GM19397 (cell line): ENCODE measurements around the gene MSMB.
"Not testable (repeated sequence)": the region's sequence is repeated elsewhere in the genome, so short reads cannot be mapped to it uniquely, and the experiment has no call there.

Experiments used
- ATAC-seq: cut with Tn5 transposase; IDR thresholded peaks from one replicate; pipeline ENCODE4 v1.9.1; 2021; ENCODE audit warnings: mild to moderate bottlenecking, moderate library complexity; ENCODE audit not compliant: unreplicated experiment

Gene MSMB

DNA sequence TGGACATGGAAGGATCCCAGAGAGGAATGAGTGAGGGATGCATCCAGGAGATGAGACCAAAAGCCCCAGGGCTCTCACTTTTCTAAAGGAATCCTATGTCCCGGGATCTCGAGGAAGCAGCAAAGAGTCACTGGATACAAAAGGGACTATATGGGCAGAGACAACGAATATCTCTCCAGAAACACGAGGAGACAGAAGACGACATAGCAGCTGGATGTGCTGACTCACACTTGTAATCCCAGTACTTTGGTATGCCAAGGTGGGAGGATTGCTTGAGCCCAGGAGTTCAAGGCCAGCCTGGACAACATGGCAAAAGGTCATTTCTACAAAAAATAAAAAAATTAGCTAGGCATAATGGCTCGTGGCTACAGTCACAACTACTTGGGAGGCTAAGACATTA is 24.7 kb upstream of the MSMB start:
- ATAC-seq = no peak

DNA sequence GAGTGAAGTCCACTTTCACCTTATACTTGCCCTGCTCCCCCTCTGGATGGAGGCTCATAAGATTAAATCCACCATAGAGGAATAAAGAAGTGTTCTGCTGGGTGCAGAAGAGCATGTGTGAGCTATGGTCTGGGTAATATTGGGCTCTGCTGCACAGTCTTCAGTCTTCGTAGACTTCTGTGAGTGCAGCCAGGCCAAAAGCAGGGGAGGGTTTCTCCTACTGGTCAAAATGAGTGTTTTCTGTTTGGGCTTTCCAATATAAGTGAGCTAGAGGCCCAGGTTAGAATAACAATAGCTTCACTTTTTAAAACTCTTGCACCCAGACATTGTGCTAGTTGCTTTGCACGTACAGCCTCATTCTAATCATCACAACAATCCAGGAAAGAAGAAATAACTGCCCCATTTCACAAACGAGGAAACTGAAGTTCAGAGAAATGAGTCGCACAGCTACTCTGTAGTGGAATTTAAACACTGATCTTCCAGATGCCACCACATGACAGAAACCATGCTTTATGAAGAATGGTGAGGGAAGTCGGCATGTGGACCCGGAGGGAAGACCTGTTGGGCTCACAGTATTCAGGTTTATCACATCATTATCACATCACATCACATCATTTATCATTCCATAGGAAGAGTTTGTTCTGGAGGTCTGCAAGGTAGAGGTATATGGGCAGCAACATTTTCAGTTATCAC is 23.8 kb upstream of the MSMB start:
- ATAC-seq = no peak

DNA sequence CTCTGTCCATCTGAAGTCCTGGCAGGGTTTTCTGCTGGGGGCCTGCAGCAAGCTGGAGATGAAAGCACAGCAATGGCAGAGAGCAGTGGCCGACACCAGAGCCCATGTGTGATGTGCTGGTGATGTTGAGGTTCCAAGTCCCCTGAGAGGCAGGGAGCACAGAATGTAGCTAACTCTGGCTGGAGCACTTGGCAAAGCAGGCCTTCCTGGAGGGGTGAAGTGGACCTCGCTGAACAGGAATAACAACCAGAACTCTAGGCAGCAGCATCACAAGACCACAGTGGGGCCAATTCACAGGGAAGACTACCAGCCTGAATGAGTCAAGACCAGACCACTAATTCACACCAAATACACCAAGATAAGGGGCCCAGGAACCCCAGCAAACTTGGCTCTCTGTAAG is 22.8 kb upstream of the MSMB start:
- no peak for ATAC-seq

DNA sequence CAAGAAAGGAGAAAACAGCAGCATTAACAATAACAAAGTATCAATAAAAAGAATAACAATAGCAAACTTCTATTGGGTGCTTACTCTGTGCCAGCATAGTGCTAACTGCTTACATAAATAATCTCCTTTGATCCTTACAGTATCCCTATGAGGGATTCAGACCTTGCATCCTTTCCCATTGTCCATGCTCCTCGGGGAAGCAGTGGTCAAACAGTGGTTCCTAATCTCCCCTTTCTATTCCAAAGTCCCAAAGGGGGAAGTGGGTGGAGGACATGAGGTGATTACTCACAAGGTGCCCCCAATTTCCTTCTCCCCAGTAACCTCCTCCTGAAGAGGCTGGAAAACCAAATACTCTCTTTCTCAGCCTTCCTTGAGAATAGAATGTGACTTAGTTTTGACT is 22.0 kb upstream of the MSMB start:
- ATAC-seq = no peak

DNA sequence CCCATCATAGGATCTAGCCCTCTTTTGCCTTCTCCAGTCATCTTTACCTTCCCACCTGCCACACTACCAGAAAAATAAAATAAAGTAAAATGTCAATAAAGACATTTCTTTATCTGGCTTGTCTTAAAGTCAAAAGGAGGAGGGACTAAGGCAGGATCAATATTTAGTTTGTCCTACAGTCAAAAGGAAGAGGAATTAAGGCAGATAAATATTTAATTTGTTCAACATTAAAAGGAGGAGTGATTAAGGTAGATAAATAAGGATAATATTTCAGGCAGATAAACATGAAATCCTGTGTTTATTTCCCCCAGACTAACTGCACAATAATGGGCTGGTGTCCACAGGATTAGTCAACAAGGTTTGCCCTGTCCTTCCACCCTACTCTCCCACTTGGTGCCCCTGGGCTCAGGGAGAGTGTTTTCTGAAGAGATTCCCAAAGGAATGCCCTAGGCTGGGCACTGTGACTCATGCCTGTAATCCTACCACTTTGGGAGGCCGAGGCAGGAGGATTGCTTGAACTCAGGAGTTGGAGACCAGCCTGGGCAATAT is 18.3 kb upstream of the MSMB start:
- no peak for ATAC-seq

DNA sequence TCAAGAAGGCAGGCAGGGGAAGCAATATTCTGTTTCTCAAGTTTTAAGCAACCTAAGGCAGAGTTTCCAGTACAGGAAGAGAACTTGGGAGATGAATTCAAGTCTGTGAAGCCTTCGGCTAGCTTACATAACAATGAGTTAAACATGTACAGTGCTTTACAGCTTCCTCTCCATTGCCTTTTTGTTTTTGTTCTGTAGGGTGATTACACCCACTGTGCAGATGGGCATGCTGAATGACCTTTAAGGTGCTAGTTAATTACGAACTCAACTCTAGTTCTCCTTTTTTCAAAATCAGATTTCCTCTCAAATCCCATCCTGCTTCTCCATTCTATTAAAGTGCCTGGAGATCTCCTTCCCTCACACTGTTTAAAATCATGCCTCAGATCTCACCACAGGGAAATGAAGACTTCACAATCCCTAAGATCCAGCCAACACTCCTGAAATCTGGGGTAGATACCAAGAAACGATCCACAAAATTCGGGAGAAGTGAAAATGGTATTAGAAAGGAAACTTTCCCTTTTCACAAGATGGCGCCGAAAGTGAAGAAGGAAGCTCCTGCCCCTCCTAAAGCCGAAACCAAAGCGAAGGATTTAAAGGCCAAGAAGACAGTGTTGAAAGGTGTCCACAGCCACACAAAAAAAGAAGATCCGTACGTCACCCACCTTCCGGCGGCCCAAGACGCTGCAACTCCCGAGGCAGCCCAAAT is 16.8 kb upstream of the MSMB start:
- ATAC-seq = no peak

DNA sequence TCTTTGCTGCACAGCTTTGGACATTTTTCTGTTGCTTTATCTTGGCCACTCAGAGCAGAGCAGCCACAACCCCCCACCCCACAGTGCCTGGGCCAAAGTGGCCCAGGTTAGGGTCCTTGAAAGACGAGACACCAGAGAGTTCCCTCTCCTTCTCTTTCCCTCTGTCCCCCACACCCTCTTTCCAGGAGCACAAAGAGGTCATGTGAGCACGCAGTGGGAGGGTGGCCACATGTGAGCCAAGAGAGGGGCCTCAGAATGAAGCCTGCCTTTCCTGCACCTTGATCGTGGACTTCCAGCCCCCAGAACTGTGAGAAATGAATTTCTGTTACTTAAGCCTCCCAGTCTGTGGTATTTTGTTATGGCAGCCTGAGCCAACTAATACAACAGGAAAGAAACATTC is 14.6 kb upstream of the MSMB start:
- no peak for ATAC-seq

DNA sequence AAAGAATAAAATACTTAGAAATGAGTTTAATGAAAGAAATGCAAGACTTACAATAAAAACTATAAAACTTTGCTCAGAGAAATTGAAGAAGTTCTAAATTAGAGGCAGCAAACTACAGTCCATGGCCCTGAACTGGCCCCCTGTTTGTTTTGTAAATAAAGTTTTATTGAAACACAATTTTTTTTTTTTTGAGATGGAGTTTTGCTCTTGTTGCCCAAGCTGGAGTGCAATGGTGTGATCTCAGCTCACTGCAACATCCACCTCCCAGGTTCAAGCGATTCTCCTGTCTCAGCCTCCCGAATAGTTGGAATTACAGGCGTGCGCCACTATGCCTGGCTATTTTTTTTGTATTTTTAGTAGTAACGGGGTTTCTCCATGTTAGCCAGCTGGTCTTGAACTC is 11.9 kb upstream of the MSMB start:
- not testable (repeated sequence) for ATAC-seq

DNA sequence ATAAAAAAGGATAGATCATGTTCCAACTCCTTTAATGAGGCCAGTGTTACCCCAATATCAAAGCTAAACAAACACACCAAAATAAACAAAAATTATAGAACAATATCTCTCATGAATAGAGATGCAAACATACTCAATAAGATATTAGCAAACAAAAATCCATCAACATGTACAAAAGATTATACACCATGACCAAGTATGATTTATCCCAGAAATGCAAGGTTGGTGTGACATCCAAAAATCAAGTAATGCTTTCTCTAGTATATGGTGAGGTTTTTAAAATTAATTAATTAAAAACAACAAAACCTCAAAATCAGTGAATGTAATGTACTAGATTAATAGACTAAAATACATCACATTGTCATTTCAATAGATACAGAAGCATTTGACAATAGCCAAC is 11.0 kb upstream of the MSMB start:
- no peak for ATAC-seq

DNA sequence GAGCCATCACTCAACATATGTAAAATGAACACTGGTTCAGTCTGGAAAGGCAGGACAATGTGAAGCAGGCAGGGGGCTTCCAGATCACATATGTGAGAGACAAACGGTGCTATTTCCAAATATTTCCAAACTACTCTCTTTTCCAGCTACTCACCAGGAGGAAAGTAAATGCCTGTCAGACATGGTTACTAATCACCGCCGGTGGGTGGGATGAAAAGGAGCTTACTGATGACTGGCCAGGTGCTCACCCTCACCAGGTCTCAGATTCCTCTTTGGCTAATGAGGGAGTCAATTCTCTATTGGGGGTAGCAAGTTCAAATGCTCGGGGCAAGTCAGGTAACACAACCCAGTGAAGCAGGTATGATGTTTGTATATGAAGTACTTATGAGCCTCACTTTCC is 9.7 kb upstream of the MSMB start:
- ATAC-seq = no peak

DNA sequence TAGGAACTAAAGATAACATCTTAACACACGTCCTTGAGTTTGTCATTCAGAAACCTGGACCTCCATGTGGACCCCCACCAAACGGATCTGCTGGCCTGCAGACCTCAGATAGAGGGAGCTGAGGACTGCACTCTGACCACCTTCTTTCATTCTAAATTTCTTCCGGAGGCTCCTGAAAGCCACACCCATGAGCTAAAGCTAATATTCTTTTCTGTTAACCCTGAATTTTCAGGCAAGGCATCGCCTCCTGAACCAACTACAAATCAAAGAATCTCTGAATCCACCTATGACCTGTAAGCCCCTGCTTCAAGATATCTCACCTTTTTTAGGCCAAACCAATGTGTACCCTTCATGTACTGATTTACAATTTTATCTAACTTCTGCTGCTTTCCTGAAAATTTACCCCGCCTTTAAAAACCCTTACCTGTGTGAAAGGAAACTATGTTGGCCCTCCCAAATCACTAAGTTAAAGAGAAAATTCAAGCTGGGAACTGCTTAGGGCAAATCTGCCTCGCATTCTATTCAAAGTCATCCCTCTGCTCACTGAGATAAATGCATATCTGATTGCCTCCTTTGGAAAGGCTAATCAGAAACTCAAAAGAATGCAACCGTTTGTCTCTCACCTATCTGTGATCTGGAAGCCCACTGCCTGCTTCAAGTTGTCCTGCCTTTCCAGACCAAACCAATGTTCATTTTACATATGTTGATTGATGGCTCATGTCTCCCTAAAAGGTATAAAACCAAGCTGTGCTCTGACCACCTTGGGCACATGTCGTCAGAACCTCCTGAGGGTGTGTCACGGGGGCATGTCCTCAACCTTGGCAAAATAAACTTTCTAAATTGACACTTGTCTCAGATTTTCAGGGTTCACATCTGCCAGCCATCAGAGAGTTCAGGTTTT is 7.7 kb upstream of the MSMB start:
- ATAC-seq = no peak

DNA sequence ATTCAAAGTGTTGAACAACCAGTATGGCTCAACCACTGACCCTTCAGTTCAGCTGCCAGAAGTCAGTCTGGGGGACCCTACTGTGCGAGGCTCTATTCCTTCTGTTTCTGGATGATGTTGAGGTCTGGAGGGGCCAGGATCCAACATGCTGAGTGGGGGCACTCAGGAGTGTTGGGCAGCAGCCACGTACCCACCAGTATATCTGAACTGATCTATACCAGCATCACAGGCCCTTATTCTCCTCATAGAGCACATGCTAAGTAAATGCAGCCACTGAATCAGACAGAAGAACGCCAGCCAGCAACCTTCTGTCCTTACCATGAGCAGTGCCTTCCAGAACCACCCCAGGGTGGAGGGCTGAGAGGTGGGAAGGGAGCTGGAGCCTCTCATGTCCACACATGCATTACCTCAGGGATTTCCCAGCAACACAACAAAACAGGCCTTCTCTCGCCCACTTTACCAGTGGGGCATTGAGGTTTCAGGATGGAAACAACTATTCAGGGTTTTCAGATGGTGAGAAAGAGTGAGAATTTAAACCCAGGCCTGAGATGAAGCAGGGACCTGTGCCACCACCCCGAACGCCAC is 6.8 kb upstream of the MSMB start:
- no peak for ATAC-seq

DNA sequence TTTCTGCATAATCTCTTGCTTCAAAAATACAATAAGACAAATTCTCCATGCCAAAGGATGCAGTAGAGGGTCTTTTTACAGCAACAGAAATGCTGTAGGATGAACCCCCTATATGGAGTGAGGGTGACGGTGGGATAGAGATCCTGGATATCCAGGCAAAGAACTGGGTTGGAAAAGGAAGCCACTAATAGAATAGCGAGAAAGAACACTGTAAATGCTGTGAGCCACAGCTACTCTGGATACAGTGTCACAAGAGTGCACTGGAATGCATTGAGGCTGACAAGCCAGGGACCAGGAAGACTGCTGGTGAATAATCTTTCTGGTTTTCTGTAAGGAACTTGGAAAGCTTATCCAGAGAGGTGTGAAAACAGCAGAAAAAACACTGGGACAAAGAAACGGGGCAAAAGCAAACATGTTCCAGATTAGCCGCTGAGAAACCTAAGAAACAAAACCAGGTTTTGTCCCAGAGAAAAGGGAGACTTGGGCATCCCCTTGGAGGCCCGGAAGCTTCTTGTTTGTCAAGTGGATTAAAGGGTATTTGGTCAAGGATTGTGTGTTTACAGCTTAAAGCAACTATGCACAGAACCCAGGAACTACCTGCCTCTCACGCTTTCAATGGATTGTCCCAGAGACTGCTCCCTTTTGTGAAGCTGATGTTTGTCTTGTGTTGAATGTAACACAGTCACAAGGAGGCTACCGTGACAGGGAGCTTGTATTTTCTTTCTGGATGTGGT is 6.2 kb upstream of the MSMB start:
- ATAC-seq = no peak

DNA sequence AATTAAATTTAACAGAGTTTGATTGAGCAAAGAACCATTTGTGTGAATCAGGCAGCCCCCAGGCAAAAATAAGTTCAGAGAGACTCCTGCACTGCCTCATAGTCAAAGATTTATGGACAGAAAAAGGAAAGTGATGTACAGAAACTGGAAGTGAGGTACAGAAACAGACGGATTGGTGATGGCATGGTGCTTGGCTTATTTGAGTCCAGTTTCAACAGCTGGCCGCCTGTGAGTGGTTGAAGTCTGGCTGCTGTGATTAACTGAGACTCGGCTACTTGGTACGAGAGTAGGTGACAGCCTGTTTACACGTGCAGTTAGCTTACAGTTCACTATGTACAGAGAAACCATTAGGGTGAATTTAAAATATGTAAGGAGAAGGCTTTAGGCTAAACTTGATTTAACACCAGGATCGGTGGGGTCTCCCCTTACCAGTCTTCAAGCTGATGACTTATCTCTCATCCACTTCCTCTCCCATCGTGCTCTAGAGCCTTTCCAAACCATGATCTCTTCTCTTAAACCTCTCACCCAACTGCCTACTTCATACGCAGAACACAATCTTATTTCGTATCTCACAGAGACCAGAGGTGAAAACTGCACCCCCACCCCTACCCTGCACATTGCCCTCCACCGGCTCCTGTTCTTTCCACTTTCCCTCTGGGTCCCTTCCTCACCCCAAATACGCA is 5.0 kb upstream of the MSMB start:
- no peak for ATAC-seq

DNA sequence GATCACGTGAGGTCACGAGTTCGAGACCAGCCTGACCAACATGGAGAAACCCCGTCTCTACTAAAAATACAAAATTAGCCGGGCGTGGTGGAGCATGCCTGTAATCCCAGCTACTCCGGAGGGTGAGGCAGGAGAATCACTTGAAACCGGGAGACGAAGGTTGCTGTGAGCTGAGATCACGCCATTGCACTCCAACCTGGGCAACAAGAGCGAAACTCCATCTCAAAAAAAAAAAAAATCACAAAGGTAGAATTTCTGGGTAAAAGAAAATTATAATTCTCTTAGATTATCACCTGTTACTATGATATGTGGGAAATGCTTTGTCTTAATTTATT is 3.4 kb upstream of the MSMB start:
- ATAC-seq = not testable (repeated sequence)

DNA sequence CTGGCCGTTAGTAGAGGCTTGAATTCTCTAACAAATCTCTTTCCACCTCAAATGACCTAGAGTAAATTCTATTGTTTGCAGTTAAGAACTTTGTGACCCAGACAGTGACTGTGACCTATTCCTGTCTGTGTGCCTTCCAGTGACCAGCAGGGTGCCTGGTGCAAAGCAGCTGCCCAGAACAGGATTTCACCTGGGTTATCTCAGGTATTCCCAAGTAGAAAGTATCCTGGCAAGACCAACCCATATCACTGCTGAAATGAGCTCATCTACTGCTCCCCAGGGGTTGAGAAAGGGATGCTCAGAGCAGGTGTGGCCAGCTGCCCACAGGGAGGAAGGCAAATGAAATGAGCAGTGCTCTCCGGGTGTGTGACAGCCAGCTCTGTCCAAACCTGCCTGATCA is 2.1 kb upstream of the MSMB start:
- no peak for ATAC-seq

DNA sequence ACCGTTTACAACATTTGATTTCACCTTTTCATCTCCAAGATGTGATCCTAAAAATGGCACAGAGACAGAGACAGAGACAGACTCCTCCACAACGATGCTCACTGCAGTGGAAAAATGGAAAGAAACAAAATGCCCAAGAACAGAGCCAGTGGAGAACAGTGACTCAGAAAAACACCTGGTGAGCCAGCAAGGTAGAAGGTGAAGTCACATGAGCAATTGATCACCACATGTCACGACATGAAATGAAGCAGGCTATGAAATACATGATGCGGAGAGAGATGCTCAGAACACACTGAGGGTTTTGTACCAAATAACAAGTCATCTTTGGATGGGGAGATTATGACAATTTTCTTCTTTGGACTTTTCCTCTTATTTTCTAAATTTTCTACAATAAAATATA is 3.5 kb downstream of the MSMB start:
- ATAC-seq = no peak

DNA sequence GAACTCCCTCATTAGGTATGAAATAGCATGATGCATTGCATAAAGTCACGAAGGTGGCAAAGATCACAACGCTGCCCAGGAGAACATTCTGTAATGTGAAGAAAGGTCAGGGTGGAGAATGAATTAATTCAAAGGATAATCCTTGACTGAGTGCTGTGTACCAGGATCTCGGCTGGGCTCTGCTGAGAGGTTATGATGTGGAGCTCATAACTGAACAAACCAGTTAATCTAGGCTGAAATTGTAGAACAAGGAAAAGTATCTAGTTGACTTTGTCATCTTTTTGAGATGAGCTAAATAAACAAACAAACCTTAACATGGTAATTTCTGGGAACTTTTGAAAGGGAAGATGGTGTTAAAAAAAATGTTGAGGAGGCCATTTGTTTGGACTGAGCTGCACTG is 6.1 kb downstream of the MSMB start:
- ATAC-seq = no peak

DNA sequence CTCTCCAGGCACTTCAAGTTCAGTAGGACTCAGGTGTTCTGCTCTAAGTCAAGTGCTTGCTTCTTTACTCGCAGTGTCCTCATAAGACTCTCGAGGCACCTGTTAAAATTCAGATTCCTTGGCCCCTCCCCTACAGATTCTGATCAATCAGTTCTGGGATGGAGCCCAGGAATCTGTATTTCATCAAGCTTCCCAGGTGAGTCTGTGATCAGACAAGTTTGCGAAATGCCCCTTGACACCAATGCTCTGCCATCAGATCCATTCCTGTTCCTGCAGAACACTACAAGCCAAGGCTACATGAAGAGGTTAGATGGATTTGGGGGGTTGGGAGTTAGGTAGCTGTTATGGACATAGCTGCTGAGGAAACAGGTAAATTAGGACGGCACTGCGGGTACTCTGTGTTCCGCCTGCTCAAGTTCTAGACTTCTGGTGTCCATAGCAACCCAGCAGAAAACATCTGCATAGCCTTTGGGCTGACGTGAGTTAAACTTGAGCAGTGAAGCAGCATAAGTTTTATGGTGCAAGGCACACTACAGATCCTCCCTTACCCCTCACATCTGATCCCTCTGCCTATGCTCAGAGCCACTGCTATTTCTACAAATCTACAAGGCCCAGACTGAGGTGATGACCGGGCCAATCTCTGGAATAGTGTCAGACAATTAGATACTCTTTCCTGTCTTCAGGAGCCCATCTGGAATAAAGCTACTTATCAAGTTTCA is 8.8 kb downstream of the MSMB start:
- no peak for ATAC-seq
